ENCODE data around the gene C22orf23. TPM values are rescaled to one million over a fixed set of nuclear protein-coding genes. Genes with fewer than 3 reads are reported as not detected.

Gene C22orf23
- total RNA-seq, 1 donor from 2014 or later = not detected

- peaks cover 2% of the 10 kb centered on the region for H3K4me1 Mint-ChIP-seq (ENCODE audit: low read depth, unreplicated experiment)
- Histone ChIP-seq H3K27me3 (ENCODE audit: insufficient read depth, low read length) (no peaks in the 10 kb centered on the region), H2AFZ (ENCODE audit: low read depth, low read length) (no peak overlapping the region), H3K4me1 (ENCODE audit: insufficient read depth, low read length) (peaks cover 17% of the 10 kb centered on the region), H3K9me3 (ENCODE audit: insufficient read depth, low read depth, low read length) (no peaks in the 10 kb centered on the region), H4K20me1 (ENCODE audit: insufficient read depth, low read length) (no peaks in the 10 kb centered on the region), H3K79me2 (ENCODE audit: insufficient read depth, low read length) (no peaks in the 10 kb centered on the region), H3K9ac (ENCODE audit: low read length) (no peak overlapping the region), H3K4me2 (ENCODE audit: low read length) (peak overlapping the region; percentile 43), H3K4me3 (ENCODE audit: insufficient read depth, low read depth, low read length) (no peak overlapping the region), H3K36me3 (ENCODE audit: insufficient read depth, low read length) (no peaks in the 10 kb centered on the region), H3K27ac (ENCODE audit: low read depth, low read length) (no peak overlapping the region)
- FAIRE-seq = no peak
- no peak for TF ChIP-seq CTCF (IDR thresholded peaks at IDR 0.05; ENCODE audit: insufficient read depth, low read depth, low read length)
- no peak for TF ChIP-seq EZH2 (IDR thresholded peaks at IDR 0.05; ENCODE audit: insufficient read depth, low read length)
- no peaks in the 10 kb centered on the region for H3K9me3 Mint-ChIP-seq (ENCODE audit: unreplicated experiment)
- H3K4me3 Mint-ChIP-seq (ENCODE audit: unreplicated experiment) = no peak overlapping the region
- peaks cover 14% of the 10 kb centered on the region for H3K27me3 Mint-ChIP-seq (ENCODE audit: low read depth, unreplicated experiment)
- no peak overlapping the region for H3K27ac Mint-ChIP-seq (ENCODE audit: unreplicated experiment)
- H3K36me3 Mint-ChIP-seq (ENCODE audit: low read depth, unreplicated experiment) = no peaks in the 10 kb centered on the region
- DNase-seq (ENCODE audit: low read depth) = no peak
Measured at GRCh38 chr22:37999236-37999635, 45.8 kb upstream of the C22orf23 start.

GRCh38 chr22:37998543-37998942, 45.1 kb upstream of the C22orf23 start:
- DNase-seq (ENCODE audit: low read depth) (no peak), FAIRE-seq (no peak)
- Mint-ChIP-seq H3K36me3 (ENCODE audit: low read depth, unreplicated experiment) (no peaks in the 10 kb centered on the region), H3K27ac (ENCODE audit: unreplicated experiment) (no peak overlapping the region), H3K4me3 (ENCODE audit: unreplicated experiment) (no peak overlapping the region), H3K4me1 (ENCODE audit: low read depth, unreplicated experiment) (peaks cover 2% of the 10 kb centered on the region), H3K9me3 (ENCODE audit: unreplicated experiment) (no peaks in the 10 kb centered on the region), H3K27me3 (ENCODE audit: low read depth, unreplicated experiment) (peaks cover 14% of the 10 kb centered on the region)
- Histone ChIP-seq H3K4me1 (ENCODE audit: insufficient read depth, low read length) (peaks cover 17% of the 10 kb centered on the region), H3K4me2 (ENCODE audit: low read length) (no peak overlapping the region), H3K36me3 (ENCODE audit: insufficient read depth, low read length) (no peaks in the 10 kb centered on the region), H3K79me2 (ENCODE audit: insufficient read depth, low read length) (no peaks in the 10 kb centered on the region), H3K27ac (ENCODE audit: low read depth, low read length) (no peak overlapping the region), H4K20me1 (ENCODE audit: insufficient read depth, low read length) (no peaks in the 10 kb centered on the region), H3K9me3 (ENCODE audit: insufficient read depth, low read depth, low read length) (no peaks in the 10 kb centered on the region), H3K9ac (ENCODE audit: low read length) (no peak overlapping the region), H2AFZ (ENCODE audit: low read depth, low read length) (no peak overlapping the region), H3K4me3 (ENCODE audit: insufficient read depth, low read depth, low read length) (no peak overlapping the region), H3K27me3 (ENCODE audit: insufficient read depth, low read length) (no peaks in the 10 kb centered on the region)
- TF ChIP-seq EZH2 (IDR thresholded peaks at IDR 0.05; ENCODE audit: insufficient read depth, low read length) (no peak), CTCF (IDR thresholded peaks at IDR 0.05; ENCODE audit: insufficient read depth, low read depth, low read length) (no peak)

GRCh38 chr22:37996515-37997246, 43.3 kb upstream of the C22orf23 start:
- Histone ChIP-seq H3K4me2 (ENCODE audit: low read length) (no peak overlapping the region), H3K27me3 (ENCODE audit: insufficient read depth, low read length) (no peaks in the 10 kb centered on the region), H4K20me1 (ENCODE audit: insufficient read depth, low read length) (no peaks in the 10 kb centered on the region), H3K9ac (ENCODE audit: low read length) (no peak overlapping the region), H3K9me3 (ENCODE audit: insufficient read depth, low read depth, low read length) (no peaks in the 10 kb centered on the region), H3K27ac (ENCODE audit: low read depth, low read length) (no peak overlapping the region), H3K79me2 (ENCODE audit: insufficient read depth, low read length) (no peaks in the 10 kb centered on the region), H3K4me1 (ENCODE audit: insufficient read depth, low read length) (peaks cover 17% of the 10 kb centered on the region), H2AFZ (ENCODE audit: low read depth, low read length) (no peak overlapping the region), H3K4me3 (ENCODE audit: insufficient read depth, low read depth, low read length) (no peak overlapping the region), H3K36me3 (ENCODE audit: insufficient read depth, low read length) (no peaks in the 10 kb centered on the region)
- no peak for DNase-seq (ENCODE audit: low read depth)
- Mint-ChIP-seq H3K27ac (ENCODE audit: unreplicated experiment) (no peak overlapping the region), H3K4me3 (ENCODE audit: unreplicated experiment) (no peak overlapping the region), H3K9me3 (ENCODE audit: unreplicated experiment) (no peaks in the 10 kb centered on the region), H3K36me3 (ENCODE audit: low read depth, unreplicated experiment) (no peaks in the 10 kb centered on the region), H3K27me3 (ENCODE audit: low read depth, unreplicated experiment) (peaks cover 21% of the 10 kb centered on the region), H3K4me1 (ENCODE audit: low read depth, unreplicated experiment) (peaks cover 2% of the 10 kb centered on the region)
- no peak for FAIRE-seq
- TF ChIP-seq EZH2 (IDR thresholded peaks at IDR 0.05; ENCODE audit: insufficient read depth, low read length) (no peak), CTCF (IDR thresholded peaks at IDR 0.05; ENCODE audit: insufficient read depth, low read depth, low read length) (no peak)

Data from astrocyte (in vitro differentiated cells and primary cell).